NCI-H2227 (cell line): ENCODE measurements around the gene FICD.

Experiments
- DNase-seq: peaks from one replicate; lab custom pipeline; 2025; ENCODE audit not compliant: unreplicated experiment; lab: John Stamatoyannopoulos, UW

FICD gene

DNA sequence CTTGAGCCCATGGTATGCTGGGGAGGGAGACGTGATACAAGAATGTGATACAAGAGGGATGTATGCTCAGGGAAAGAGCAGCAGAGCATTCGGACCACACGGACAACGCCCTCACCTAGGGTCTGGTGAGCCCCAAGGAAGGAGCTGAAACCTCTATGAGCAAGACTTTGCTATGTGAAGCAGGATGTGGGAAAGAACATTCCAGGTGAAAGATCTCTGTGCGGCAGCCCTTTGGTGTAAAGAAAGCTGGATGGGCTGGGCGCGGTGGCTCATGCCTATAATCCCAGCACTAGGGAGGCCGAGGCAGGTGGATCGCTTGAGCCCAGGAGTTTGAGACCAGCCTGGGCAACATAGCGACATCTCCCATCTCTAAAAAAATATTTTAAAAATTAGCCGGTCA lies 16.9 kb upstream of the FICD start:
- DNase-seq = no peak

DNA sequence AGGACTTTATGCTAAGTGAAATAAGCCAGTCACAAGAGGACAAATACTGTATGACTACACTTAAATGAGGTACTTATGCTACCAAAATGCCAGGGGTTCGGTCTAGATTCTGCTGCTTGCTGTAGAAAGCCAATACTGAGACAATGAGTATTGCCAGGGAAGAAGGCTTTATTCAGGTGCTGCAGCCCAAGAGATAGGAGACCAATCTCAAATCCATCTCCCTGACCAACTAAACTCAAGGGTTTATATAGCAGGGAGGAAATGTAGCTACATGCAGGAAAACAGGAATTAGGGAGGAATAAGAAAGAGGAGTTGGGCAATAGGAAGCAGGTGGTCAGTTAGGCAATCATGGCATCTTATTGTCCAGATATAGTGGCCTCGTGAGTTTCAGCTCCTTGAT lies 12.2 kb upstream of the FICD start:
- DNase-seq = no peak

DNA sequence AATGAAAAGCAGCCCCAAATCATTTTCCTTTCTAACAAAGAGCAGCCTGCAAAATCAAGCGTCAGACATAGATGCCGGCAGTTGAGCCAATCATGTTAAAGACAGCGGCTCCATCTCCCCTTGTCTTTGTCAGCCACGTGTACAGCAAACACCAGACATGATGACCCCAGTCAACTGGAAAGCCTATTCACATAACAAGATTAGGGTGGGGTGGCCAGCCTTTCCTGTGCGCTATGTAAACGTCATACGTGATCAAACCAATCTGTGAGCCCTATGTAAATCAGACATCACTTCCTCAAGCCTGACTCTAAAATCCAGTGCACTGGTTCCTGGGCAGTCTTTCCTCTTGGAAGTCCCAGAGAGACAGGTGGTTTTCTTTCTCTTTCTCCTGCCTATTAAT lies 9.9 kb upstream of the FICD start:
- no peak for DNase-seq

DNA sequence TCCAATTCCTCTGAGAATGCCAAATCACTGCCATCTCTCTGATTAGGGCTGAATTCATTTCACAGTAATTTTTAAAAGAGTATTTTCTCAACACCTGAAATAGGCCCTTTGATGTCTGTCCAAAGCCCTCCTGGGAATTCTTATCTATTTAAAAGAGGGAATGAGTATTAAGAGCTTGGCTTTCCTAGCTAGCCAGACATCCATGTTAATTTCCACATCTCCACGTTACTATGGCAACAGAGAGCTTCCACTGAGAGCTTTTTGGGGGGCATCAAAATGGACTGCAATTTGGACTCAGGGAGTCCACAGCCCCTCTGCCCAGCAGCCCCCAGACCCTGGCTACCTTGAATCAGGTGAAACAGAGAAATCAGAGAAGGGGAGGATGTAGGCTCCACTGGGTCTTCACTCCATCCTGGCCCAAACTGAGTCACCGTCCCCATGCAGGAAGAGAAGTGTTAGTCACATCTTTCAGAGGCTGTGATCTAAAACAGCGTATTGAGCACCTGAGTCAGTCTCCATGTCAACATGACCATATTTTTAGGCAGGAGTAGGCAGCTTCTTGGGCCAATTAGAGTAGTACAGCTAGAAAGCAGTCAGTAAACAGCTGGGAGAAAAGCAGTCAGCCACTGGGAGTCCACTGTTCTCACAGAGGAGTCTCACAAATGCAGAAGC lies 7.0 kb upstream of the FICD start:
- no peak for DNase-seq

DNA sequence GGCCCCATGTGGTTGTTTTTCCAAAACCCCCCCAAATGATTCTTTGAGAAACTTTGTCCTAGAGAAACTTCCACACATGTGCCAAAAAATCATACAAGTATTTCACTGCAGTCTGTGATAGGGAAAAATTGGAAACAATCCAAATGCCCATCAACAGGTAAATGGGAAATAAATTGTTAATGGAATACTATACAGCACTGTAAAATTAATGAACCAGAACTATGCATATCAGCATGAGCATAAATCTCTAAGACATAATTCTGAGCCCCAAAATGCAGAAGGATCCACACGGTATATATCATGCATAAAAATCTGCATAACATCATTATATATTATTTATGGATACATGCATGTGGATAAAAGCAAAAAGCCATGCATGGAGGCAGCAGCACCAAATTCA lies 5.3 kb upstream of the FICD start:
- no peak for DNase-seq

DNA sequence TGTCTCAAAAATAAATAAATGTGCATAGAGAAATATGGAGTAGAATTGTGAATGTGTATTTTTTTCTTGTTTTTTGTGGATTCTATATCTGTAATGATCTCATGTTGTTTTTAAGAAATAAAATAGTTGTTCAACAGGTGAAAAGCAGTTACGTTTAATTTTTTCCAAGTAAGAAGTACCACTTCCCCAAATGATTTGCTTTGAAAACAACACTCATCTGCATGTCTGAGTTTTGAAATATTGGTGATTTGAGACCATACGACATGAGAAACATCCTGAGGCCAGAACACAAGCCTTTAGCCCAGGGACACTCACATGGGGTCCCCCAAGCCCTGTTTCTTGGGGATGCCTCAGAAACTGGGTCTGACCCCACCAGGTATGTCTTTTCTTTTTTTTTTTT lies 4.2 kb upstream of the FICD start:
- DNase-seq = no peak

DNA sequence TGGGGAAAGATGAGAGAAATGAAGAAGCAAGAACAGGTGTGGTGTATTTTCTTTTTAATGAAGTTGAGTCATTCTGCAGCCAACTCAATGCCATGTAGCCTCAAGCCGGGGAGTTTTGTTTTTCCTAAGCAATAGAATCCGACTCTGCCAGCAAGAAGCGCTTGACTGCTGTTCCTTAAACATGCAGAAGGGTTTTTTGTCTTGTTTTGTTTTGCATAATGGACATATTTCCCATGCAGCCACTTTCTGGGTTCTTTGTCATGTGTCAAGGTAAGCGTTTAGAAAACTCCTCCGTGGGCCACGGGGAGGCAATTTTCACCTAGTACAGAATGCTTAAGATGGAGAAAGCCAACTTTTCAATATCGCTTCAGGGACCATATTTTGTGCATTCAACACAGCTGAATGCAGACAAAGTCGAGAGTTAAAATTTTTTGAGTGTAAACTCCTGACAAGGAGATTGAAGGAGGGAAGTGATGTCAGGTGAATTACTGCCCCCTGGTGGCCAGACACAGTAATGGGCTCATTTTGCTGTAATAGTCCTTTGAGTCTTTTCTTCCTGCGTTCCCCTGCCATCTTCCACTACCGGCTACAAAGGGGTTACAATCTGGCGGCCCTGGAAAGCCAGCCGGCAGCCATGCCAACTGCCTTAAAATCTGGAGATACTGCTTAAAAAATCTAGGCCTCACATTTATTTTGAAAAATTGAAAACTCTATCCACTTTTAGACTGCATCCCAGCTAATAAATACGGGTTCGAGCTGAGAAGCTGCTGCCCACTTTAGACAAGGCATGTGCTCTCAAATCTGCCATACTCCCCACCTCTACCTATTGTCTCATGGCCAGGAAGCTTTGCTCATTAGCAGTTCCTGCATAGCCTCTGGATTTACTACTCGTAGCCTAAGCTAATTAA lies 3.2 kb upstream of the FICD start:
- peak; percentile 87 for DNase-seq

DNA sequence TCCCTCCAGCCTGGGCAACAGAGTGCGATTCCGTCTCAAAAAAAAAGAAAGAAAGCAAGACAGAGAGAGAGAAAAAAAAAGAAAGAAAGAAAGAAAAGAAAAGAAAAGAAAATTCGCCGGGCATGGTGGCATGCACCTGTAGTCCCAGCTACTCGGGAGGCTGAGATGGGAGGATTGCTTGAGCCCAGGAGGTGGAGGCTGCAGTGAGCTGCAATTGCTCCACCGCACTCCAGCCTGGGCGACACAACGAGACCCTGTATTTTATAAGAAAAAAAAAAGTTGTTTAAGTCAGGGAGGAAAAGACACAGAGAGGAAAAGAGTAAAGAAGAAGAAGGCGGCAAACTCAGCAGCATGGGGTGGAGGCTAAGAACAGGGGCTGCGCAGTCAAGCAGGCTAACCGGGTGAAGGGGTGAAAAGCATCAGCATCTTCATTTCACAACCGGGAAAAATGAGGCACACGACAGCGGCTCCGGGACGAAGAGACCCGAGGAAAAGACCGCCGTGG lies 557 bp upstream of the FICD start:
- DNase-seq = no peak

DNA sequence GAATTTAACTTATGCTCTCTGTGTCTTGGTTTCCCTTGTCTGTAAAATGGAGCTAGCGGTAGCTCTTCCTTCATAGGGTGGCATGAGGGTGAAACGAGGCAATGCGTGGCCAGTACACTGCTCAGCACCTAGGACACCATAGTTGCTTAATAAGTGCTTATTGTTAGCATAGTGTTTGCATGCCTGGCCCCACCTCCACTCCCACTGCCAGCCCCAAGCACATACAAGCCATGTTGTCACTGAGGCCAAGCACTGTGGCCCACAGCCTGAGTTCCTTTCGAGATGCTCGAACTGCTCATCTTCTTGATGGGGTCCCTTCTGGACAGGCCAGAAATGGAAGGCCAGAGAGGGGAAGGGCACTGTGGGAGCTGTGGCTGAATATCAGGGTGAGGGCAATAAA lies 839 bp downstream of the FICD start:
- DNase-seq = peak; percentile 26

DNA sequence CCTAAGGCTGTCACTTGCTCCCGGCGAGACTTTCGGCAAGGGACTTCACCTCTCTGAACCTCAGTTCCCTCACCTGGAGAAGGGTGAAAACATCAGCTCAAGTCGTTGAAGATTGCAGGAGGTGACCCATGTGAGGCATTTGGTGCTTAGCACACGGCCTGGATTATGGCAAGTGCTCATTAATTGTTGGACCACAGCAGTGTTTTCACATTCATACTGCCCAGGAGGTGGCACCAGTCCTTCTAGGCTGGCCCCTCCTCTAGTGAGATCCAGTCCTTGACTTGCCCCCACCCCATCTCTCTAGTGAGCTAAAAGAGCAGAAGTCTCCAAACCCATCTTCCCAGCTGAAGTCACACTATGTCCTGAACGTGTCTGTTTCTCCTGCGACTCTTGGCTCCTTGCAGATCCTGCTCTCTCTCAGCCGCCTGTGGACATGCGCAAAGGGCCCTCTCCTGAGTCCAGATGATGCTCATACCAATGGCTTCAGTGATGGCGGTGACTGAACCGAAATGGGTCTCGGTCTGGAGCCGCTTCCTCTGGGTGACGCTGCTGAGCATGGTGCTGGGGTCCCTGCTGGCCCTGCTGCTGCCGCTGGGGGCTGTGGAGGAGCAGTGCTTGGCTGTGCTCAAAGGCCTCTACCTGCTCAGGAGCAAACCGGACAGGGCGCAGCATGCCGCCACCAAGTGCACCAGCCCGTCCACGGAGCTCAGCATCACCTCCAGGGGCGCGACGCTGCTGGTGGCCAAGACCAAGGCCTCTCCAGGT lies 1.6 kb downstream of the FICD start:
- DNase-seq = peak; percentile 26

DNA sequence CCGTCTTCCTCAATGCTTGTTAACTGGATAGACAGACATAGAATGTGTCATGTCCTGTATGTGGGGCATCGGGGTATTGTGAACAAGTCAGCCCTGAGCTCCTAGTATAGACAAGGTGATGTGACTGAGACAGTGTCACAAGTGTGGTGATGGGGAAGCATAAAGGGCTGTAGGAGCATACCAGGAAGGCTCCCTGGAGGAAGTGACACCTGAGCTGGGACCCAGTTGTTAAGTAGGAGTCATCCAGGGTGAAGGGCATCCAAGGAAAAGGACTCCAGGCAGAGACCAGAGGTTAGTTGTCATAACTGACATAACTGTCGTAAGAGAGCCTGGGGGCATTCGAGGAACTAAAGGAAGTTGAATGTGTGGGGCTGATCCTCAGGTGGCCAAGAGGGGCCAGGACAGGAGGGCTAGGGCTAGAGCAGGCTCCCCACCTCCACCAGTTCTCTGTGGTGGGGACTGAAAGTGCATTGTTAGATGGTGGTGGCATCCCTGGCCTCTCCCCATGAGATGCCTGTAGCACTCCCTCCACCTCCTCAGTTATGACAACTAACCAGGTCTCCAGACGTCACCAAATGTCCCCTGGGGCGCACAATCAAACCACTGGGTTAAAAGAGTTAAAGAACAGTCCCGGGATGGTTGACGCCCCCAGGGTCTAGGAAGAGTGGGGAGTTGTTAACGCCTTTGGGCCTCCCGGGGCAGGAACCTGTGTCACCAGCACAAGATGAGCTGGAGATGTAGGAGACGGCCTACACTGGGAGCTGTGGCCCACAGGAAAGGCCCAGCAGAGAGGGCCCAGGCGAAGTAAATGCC lies 2.4 kb downstream of the FICD start:
- no peak for DNase-seq

DNA sequence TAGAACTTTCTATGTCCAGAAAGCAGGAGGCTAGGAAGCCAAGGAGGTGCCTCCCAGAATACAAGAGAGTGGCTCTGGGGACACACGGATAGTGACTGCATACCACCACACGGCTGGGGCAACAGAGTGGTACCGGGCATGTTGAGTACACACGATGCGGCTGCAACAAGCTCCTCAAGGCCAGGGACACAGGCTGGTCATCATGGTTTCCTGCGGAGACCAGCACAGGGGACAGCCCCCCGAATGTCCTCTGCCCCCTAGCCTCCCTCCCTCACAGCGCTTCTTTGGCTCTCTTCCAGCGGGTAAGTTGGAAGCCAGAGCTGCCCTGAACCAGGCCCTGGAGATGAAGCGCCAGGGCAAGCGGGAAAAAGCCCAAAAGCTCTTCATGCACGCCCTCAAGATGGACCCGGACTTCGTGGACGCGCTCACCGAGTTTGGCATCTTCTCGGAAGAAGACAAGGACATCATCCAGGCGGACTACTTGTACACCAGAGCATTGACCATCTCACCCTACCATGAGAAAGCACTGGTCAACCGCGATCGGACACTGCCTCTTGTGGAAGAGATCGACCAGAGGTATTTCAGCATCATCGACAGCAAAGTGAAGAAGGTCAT lies 3.1 kb downstream of the FICD start:
- no peak for DNase-seq

DNA sequence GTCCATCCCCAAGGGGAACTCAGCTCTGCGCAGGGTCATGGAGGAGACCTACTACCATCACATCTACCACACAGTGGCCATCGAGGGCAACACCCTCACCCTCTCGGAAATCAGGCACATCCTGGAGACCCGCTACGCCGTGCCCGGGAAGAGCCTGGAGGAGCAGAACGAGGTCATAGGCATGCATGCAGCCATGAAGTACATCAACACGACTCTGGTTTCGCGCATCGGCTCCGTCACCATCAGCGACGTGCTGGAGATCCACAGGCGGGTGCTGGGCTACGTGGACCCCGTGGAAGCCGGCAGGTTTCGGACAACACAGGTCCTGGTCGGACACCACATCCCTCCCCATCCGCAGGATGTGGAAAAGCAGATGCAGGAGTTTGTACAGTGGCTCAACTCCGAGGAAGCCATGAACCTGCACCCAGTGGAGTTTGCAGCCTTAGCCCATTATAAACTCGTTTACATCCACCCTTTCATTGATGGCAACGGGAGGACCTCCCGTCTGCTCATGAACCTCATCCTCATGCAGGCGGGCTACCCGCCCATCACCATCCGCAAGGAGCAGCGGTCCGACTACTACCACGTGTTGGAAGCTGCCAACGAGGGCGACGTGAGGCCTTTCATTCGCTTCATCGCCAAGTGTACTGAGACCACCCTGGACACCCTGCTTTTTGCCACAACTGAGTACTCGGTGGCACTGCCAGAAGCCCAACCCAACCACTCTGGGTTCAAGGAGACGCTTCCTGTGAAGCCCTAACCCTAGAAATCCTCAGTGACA lies 3.8 kb downstream of the FICD start:
- DNase-seq = no peak

DNA sequence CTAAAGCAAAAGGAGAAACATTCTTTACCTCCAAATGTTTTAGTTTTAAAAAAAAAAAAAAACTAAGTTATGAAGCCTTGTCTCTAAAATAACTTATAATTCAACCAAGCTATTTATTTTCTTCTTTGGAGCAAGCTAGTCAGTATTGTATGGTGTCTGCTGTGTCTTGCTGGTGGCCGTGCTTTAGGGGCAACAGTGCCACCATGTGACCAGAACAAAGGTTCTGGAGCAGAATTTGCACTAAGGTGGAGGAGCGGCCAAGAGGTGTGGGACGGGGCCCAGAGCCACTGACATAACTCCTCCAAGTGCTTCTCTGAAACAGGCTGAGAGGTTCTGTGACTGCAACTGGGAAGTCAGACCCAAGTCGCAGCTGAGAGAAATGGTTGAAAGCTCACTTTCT lies 4.5 kb downstream of the FICD start:
- DNase-seq = peak; percentile 25

DNA sequence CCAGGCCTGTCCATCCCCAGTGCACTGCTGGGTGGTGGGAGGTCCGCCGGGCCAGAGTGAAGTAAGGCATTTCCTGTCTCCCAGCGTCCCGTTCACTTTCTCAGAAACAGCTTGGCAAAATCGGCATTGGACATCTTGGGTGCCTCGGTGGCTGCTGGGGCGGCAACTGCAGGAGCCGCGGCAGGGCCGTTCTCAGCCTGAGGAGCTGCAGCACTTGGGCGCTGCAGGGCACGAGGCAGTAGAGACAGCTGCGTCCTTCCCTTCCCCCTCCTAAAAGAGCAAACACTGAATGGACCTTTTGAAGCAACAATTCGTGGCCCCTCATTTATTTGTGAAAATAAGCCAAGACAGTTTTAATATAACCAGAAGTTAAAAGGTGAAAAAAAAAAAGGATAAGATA lies 8.3 kb downstream of the FICD start:
- no peak for DNase-seq

DNA sequence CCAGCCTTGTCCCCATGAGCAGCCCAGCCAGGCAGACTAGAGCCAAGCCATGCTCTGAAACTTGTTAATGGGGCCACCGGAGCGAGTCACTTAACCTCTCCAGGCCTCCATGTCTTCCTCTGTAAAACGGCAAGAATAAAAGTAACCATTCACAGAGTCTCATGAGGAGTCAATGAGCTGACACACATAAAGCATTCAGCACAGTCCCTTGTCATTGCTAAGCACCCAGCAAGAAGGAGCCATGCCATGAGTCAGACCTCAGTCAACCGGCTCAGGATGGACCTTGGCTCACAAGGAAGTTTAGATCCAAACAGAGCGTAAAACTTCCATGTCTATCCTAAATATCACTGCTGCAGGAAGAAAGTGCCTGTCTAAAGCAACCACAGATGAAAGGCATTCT lies 10.6 kb downstream of the FICD start:
- no peak for DNase-seq

DNA sequence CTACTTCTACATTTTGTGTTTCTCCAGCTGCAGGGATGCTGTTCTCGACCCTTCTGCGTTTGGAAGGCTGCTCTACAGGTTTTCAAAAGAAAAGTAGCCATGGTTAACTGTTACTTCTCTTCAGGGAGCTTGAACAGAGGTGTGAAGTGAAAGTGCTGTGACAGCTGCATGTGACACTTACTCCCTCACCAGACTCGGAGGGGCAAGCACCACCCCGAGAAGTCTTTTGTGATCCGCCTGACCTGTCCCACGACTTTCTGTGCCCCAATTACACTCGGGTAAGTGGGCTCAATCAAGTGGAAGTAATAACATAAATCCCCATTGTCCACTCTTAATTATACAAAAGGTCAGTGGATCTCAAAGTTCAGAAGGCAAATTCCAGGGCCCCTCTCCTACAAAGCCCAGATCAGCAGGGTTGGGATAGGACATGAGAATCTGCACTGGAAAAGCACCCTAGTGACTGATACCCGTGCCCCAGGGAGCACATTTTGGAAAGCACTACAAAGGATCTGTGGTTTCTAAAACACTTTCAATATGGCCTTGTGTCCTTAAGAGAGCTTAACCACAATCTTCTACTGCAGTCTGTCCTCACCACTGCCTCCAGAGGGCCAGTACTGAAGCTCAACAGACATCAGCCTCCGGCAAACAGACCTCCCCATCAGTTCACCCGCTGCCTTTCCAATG lies 11.5 kb downstream of the FICD start:
- DNase-seq = no peak

DNA sequence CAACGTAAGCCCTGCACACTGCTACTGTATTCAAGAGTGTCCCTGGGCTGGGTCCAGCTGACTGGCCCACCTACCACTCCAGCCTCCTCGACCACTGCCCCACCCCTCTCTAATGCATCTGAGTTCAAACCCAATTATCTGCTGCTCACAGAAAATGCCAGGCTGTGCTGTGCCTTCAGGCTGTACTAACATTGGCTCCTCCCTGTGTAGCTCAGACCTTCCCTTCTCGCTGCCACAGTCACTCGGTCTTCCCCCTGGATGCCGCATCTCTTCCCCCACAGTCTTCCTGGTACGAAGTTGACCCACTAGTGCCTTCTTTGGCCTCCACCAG lies 12.1 kb downstream of the FICD start:
- DNase-seq = peak; percentile 21

DNA sequence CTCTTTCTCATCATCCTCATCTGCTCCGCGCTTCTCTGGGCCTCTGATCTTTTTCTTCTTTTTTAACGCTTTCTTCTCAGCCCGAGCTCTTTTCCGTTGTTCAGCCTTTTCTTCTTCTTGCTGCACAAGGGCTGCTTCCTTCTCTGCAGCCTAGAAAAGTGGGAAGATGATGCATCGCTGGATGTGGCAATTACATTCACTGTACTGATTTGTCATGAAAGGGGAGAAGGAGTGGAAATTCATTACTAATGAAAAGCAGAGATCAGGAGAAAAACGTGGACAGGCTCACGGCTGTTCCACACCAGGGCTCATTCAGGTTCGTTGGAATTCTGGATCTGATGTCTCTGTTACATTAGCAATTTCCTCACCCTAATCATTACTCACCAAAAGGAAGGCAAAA lies 15.1 kb downstream of the FICD start:
- no peak for DNase-seq
